Measurements from ENCODE around the gene MCM9.

Gene MCM9

GRCh38 chr6:118934461-118935330 lies at the start of gene MCM9:
Gene MCM9 (minus strand): TSS chr6:118935159. CDS start chr6:118931723, 3,436 bp downstream.
- H3K36me3 Mint-ChIP-seq (ENCODE audit: low read depth) = peaks cover 32% of the 10 kb centered on the region
- peaks cover 31% of the 10 kb centered on the region for H3K4me1 Mint-ChIP-seq (ENCODE audit: low read depth)
- H3K9me3 Mint-ChIP-seq = peaks cover 14% of the 10 kb centered on the region
- H3K4me3 Mint-ChIP-seq = peak within 1 kb of the TSS; percentile 89
- no peaks in the 10 kb centered on the region for H3K27me3 Mint-ChIP-seq
- peak within 1 kb of the TSS; percentile 95 for H3K27ac Mint-ChIP-seq
- intact Hi-C loops (cut with micrococcal nuclease) = loop anchor here (1.0 to 10.0 kb wide), 3 partner anchors 40 to 284 kb away; partner anchors contain the start of genes ASF1A, CEP85L and FAM184A

DNA sequence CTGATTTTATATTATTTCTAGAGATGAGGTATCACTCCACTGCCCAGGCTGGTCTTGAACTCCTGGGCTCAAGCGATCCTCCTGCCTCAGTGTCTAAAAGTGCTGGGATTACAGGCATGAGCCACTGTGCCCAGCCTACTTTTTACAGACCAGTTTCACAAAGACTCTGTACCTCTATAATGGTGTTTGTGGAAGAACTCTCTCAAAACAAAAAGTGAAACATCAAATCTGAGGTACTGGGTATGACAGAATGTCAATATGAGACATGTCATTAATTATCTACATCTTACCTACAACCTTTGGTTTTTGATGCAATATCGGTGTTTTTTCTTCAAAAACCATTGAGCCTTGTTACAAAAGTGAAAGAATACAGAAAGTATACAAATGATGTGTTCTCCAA lies 49.4 kb upstream of the MCM9 start:
- Mint-ChIP-seq H3K9me3 (no peaks in the 10 kb centered on the region), H3K36me3 (ENCODE audit: low read depth) (no peaks in the 10 kb centered on the region), H3K27me3 (no peaks in the 10 kb centered on the region), H3K4me1 (ENCODE audit: low read depth) (peaks cover 5% of the 10 kb centered on the region), H3K27ac (no peak overlapping the region), H3K4me3 (no peak overlapping the region)
- intact Hi-C loops (cut with micrococcal nuclease) = no loop called here

DNA sequence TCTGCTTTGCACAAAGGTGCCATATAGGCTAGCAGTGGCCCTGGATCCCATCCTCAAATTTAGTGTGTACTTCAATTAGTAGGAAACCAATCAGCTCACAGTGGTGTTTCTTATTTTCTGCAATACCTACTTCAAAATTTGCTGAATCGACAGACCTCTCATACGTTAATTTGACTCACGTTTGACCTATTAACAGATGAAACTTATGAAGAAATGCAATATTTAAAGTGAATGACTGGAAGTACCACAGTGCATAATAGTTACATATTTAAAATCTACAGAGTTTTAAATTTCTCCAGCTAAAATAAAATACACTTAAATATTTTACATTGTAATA lies 47.6 kb upstream of the MCM9 start:
- Mint-ChIP-seq H3K4me1 (ENCODE audit: low read depth) (peaks cover 5% of the 10 kb centered on the region), H3K9me3 (no peaks in the 10 kb centered on the region), H3K4me3 (no peak overlapping the region), H3K27ac (no peak overlapping the region), H3K36me3 (ENCODE audit: low read depth) (no peaks in the 10 kb centered on the region), H3K27me3 (no peaks in the 10 kb centered on the region)
- intact Hi-C loops (cut with micrococcal nuclease) = no loop called here

DNA sequence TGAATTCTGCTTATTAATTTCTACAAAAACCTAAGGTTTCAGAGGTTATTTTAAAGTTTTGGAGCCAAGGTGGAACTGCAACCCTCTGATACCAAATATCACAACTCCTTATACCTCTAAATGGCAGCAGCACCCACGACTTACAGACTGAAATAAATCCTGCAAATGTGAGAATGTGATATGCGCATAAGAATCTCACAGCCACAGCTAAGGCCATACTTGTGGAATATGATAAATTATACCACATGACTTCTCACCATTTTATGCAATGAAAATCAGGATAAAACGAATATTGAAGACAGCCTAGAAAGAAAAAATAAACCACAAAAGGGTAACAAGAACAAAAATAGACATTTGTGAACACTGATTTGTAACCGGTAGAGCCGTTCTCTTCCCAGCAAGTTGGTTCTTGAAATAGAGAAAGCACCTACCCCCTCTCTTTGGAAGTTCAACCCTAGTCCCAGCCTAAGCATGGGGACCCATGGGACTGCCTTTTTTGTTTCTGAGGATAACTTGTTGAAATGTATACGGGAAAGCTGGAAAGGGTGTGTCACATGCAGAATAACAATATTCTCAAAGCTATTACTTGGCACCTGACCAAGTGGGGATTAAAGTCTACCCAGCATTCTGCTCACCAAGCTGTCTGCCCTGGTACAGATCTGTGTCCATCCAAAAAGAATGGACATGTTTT lies 47.1 kb upstream of the MCM9 start:
- H3K4me1 Mint-ChIP-seq (ENCODE audit: low read depth) = peaks cover 5% of the 10 kb centered on the region
- no peak overlapping the region for H3K27ac Mint-ChIP-seq
- no peaks in the 10 kb centered on the region for H3K9me3 Mint-ChIP-seq
- H3K4me3 Mint-ChIP-seq = no peak overlapping the region
- H3K36me3 Mint-ChIP-seq (ENCODE audit: low read depth) = no peaks in the 10 kb centered on the region
- intact Hi-C loops (cut with micrococcal nuclease) = no loop called here
- no peaks in the 10 kb centered on the region for H3K27me3 Mint-ChIP-seq

GRCh38 chr6:118980063-118980462 lies 45.1 kb upstream of the MCM9 start:
- H3K4me3 Mint-ChIP-seq = no peak overlapping the region
- intact Hi-C loops (cut with micrococcal nuclease) = no loop called here
- H3K36me3 Mint-ChIP-seq (ENCODE audit: low read depth) = no peaks in the 10 kb centered on the region
- H3K27ac Mint-ChIP-seq = no peak overlapping the region
- H3K27me3 Mint-ChIP-seq = no peaks in the 10 kb centered on the region
- H3K4me1 Mint-ChIP-seq (ENCODE audit: low read depth) = peaks cover 5% of the 10 kb centered on the region
- H3K9me3 Mint-ChIP-seq = no peaks in the 10 kb centered on the region

- Mint-ChIP-seq H3K27me3 (no peaks in the 10 kb centered on the region), H3K27ac (no peak overlapping the region), H3K4me1 (ENCODE audit: low read depth) (peaks cover under 1% of the 10 kb centered on the region), H3K9me3 (no peaks in the 10 kb centered on the region), H3K4me3 (no peak overlapping the region), H3K36me3 (ENCODE audit: low read depth) (no peaks in the 10 kb centered on the region)
- intact Hi-C loops (cut with micrococcal nuclease) = no loop called here
These were observed 39.8 kb upstream of the MCM9 start for GRCh38 chr6:118974790-118975189.

DNA sequence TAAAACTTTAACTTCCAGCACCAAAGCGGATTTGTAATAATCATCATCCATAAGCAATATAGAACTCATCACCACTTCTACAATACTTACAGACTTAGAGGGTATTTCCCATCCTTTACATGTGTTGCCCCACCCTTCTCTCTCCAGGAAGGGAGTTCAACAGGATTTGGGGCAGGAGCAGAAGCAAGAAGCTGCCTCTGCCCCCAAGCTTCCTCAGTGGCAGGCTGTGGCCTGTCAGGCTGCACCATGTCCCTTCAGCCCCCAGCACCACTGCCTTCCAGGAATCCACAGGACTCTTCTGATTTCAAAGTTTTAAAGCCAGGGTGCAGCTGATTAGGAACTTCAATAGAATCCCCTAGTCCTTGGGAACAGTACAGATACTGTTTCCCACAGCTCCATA lies 36.7 kb upstream of the MCM9 start:
- intact Hi-C loops (cut with micrococcal nuclease) = no loop called here
- Mint-ChIP-seq H3K27ac (no peak overlapping the region), H3K36me3 (ENCODE audit: low read depth) (no peaks in the 10 kb centered on the region), H3K9me3 (no peaks in the 10 kb centered on the region), H3K4me1 (ENCODE audit: low read depth) (no peaks in the 10 kb centered on the region), H3K27me3 (no peaks in the 10 kb centered on the region), H3K4me3 (no peak overlapping the region)

- Mint-ChIP-seq H3K27ac (no peak overlapping the region), H3K4me3 (no peak overlapping the region), H3K4me1 (ENCODE audit: low read depth) (no peaks in the 10 kb centered on the region), H3K36me3 (ENCODE audit: low read depth) (no peaks in the 10 kb centered on the region), H3K27me3 (no peaks in the 10 kb centered on the region), H3K9me3 (no peaks in the 10 kb centered on the region)
- intact Hi-C loops (cut with micrococcal nuclease) = no loop called here
These were observed 35.9 kb upstream of the MCM9 start for GRCh38 chr6:118970866-118971265.

DNA sequence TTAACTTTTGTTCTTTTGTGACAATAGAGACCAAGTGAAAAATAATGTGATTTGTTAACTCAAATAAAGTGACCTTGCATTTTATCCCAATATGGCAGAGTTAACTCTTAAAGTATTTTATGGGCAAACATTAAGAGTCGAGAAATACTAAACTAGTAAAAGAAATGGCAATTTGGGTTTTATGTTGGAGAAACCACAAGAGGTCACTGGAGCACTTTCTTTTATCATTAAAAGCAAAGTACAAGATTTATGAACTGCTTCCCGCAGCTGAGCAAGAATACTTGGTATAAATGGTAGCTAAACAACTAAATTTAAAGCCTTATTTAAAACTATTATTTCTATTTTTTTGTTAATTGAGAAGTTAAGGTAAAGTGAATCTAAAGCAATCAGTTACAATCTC lies 33.5 kb upstream of the MCM9 start:
- Mint-ChIP-seq H3K27ac (no peak overlapping the region), H3K4me3 (no peak overlapping the region), H3K4me1 (ENCODE audit: low read depth) (no peaks in the 10 kb centered on the region), H3K36me3 (ENCODE audit: low read depth) (no peaks in the 10 kb centered on the region), H3K9me3 (no peaks in the 10 kb centered on the region), H3K27me3 (no peaks in the 10 kb centered on the region)
- intact Hi-C loops (cut with micrococcal nuclease) = no loop called here

DNA sequence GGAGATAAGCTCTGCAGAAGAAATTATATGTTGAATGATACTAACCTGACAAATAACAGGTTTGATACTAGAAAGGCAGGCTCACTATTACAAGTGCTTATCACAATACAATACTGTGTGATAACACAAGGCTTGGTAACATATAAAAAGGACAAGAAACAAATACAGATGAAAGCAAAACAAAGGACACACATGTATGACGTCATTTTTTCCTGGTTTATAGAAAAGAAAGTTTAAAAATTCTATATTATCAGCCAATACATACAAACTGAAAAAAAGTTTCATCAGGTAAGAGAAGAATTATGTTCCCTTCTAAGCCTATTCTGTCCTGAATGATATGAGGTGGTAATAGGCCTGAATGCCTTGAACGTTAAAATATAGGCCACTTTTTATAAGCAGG lies 32.3 kb upstream of the MCM9 start:
- H3K4me3 Mint-ChIP-seq = no peak overlapping the region
- no peaks in the 10 kb centered on the region for H3K4me1 Mint-ChIP-seq (ENCODE audit: low read depth)
- no peaks in the 10 kb centered on the region for H3K9me3 Mint-ChIP-seq
- no peak overlapping the region for H3K27ac Mint-ChIP-seq
- no peaks in the 10 kb centered on the region for H3K27me3 Mint-ChIP-seq
- H3K36me3 Mint-ChIP-seq (ENCODE audit: low read depth) = no peaks in the 10 kb centered on the region
- intact Hi-C loops (cut with micrococcal nuclease) = no loop called here

- Mint-ChIP-seq H3K36me3 (ENCODE audit: low read depth) (no peaks in the 10 kb centered on the region), H3K9me3 (no peaks in the 10 kb centered on the region), H3K4me3 (no peak overlapping the region), H3K27me3 (no peaks in the 10 kb centered on the region), H3K4me1 (ENCODE audit: low read depth) (no peaks in the 10 kb centered on the region), H3K27ac (no peak overlapping the region)
- intact Hi-C loops (cut with micrococcal nuclease) = no loop called here
These were observed 30.9 kb upstream of the MCM9 start for GRCh38 chr6:118965843-118966370.

DNA sequence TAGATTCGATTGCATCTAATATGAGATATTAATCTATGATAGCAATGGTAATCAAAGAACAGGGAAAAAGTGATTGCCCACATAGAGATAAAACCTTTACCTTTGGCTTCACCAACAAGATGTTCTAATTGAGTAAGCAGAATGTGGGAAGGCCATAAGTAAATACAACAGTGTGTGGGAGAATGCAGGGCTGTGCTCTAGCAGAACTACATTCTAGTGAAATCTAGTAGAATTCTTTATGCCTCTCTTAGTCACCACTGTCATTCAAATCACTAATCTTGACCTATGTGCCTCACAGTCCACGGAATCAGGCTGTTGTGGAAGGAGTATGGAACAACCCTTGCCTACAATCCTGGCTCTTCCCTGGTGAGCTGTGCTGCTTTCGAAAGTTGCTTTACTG lies 30.4 kb upstream of the MCM9 start:
- Mint-ChIP-seq H3K27ac (no peak overlapping the region), H3K4me1 (ENCODE audit: low read depth) (no peaks in the 10 kb centered on the region), H3K9me3 (no peaks in the 10 kb centered on the region), H3K36me3 (ENCODE audit: low read depth) (no peaks in the 10 kb centered on the region), H3K4me3 (no peak overlapping the region), H3K27me3 (no peaks in the 10 kb centered on the region)
- intact Hi-C loops (cut with micrococcal nuclease) = no loop called here

GRCh38 chr6:118963003-118963402 lies 28.0 kb upstream of the MCM9 start:
- Mint-ChIP-seq H3K9me3 (no peaks in the 10 kb centered on the region), H3K27ac (no peak overlapping the region), H3K27me3 (no peaks in the 10 kb centered on the region), H3K4me1 (ENCODE audit: low read depth) (peaks cover 9% of the 10 kb centered on the region), H3K36me3 (ENCODE audit: low read depth) (no peaks in the 10 kb centered on the region), H3K4me3 (no peak overlapping the region)
- intact Hi-C loops (cut with micrococcal nuclease) = loop anchor here (1.0 kb wide), 1 partner anchor 147 kb away; no protein-coding TSS in a partner anchor

- Mint-ChIP-seq H3K27me3 (no peaks in the 10 kb centered on the region), H3K4me1 (ENCODE audit: low read depth) (peaks cover 9% of the 10 kb centered on the region), H3K36me3 (ENCODE audit: low read depth) (no peaks in the 10 kb centered on the region), H3K9me3 (no peaks in the 10 kb centered on the region), H3K4me3 (no peak overlapping the region), H3K27ac (no peak overlapping the region)
- intact Hi-C loops (cut with micrococcal nuclease) = no loop called here
These were observed 24.9 kb upstream of the MCM9 start for GRCh38 chr6:118959903-118960302.

Measured in dendritic cell treated with granulocyte-macrophage colony-stimulating factor and Interleukin-4, amounts not matched to agents 40 ng/mL and 50 ng/mL, for 4 days (primary cell).